ENCODE results near the gene VRK3. TPM values are rescaled to one million over a fixed set of nuclear protein-coding genes. Genes with fewer than 3 reads are reported as not detected.

The VRK3 gene
- total and polyA plus RNA-seq, 2 donors (not counting 1 experiment from before 2014, with no cell fraction given) = 26.9 to 40.6 TPM

DNA sequence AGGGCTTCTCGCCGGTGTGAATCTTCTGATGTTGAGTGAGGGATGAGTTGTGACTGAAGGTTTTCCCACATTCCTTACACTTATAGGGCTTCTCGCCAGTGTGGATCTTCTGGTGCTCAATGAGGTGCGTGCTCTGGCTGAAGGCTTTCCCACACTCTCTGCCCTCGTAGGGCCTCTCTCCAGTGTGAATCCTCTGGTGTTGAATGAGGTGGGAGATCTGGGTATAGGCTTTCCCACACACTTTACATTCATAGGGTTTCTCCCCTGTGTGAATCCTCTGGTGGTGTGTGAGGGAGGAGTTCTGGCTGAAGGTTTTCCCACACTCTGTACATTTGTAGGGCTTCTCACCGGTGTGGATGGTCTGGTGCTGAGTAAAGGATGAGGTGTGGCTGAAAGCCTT lies 33.9 kb upstream of the VRK3 start:
- no peak overlapping the region for H3K4me2 ChIP-seq (ENCODE audit: extremely low read depth, insufficient read depth, low read length)
- H3K4me3 ChIP-seq (replicated peaks in 1 of 4; ENCODE audit: control extremely low read depth in 1 of 4, insufficient read depth in 1 of 4, low read depth in 3 of 4, low read length in 4 of 4) = no peak overlapping the region
- no peak for DNase-seq (ENCODE audit: low read depth in 2 of 2)
- H3K27ac ChIP-seq (ENCODE audit: insufficient read depth, low read length) = no peak overlapping the region
- no peak overlapping the region for H3K9ac ChIP-seq (ENCODE audit: insufficient read depth, low read length)
- no peaks in the 10 kb centered on the region for H3K27me3 ChIP-seq (ENCODE audit: control insufficient read depth, insufficient read depth, low read length)
- peaks cover 3% of the 10 kb centered on the region for H3K9me3 ChIP-seq (ENCODE audit: control insufficient read depth, insufficient read depth, low read depth, low read length)
- no peak overlapping the region for H2AFZ ChIP-seq (ENCODE audit: low read length)
- no peaks in the 10 kb centered on the region for H3K79me2 ChIP-seq (ENCODE audit: control insufficient read depth, insufficient read depth, low read length)
- H3K36me3 ChIP-seq (ENCODE audit: control insufficient read depth, insufficient read depth, low read length) = no peaks in the 10 kb centered on the region
- no peaks in the 10 kb centered on the region for H4K20me1 ChIP-seq (ENCODE audit: control insufficient read depth, extremely low read depth, insufficient read depth, low read length)
- no peak for TF ChIP-seq EZH2 (IDR thresholded peaks at IDR 0.05; ENCODE audit: low read length, missing control alignments)
- TF ChIP-seq, protein P1, sequence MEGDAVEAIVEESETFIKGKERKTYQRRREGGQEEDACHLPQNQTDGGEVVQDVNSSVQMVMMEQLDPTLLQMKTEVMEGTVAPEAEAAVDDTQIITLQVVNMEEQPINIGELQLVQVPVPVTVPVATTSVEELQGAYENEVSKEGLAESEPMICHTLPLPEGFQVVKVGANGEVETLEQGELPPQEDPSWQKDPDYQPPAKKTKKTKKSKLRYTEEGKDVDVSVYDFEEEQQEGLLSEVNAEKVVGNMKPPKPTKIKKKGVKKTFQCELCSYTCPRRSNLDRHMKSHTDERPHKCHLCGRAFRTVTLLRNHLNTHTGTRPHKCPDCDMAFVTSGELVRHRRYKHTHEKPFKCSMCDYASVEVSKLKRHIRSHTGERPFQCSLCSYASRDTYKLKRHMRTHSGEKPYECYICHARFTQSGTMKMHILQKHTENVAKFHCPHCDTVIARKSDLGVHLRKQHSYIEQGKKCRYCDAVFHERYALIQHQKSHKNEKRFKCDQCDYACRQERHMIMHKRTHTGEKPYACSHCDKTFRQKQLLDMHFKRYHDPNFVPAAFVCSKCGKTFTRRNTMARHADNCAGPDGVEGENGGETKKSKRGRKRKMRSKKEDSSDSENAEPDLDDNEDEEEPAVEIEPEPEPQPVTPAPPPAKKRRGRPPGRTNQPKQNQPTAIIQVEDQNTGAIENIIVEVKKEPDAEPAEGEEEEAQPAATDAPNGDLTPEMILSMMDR (conservative IDR thresholded peaks at IDR 0.05 in 1 of 2, IDR thresholded peaks at IDR 0.05 in 1 of 2; ENCODE audit: low read depth in 1 of 2, low read length in 2 of 2) = no peak
- H3K4me1 ChIP-seq (ENCODE audit: control insufficient read depth, extremely low read depth, insufficient read depth, low read length) = no peaks in the 10 kb centered on the region

DNA sequence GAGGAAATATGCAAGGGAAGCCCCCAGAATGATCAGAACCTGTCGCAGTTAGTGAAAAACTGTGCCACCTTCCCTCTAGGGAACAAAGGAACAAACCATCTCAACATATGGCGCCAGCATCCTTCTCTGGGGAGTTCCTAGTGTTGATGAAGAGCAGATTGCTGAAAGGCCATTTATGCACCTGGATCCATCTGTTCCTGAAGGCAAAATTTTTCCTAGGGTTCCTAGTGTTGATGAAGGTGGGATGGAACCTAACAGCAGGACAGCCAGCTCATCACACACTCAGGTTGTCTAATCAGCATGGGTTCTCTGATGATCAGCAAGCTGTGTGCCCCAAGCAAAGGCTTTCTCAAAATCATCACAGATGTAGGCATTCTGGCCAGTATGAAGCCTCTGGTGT lies 33.3 kb upstream of the VRK3 start:
- Histone ChIP-seq H3K4me1 (ENCODE audit: control insufficient read depth, extremely low read depth, insufficient read depth, low read length) (no peaks in the 10 kb centered on the region), H3K4me2 (ENCODE audit: extremely low read depth, insufficient read depth, low read length) (no peak overlapping the region), H3K9ac (ENCODE audit: insufficient read depth, low read length) (no peak overlapping the region), H3K27me3 (ENCODE audit: control insufficient read depth, insufficient read depth, low read length) (no peaks in the 10 kb centered on the region), H2AFZ (ENCODE audit: low read length) (no peak overlapping the region), H3K36me3 (ENCODE audit: control insufficient read depth, insufficient read depth, low read length) (no peaks in the 10 kb centered on the region), H4K20me1 (ENCODE audit: control insufficient read depth, extremely low read depth, insufficient read depth, low read length) (no peaks in the 10 kb centered on the region), H3K4me3 (replicated peaks in 1 of 4; ENCODE audit: control extremely low read depth in 1 of 4, insufficient read depth in 1 of 4, low read depth in 3 of 4, low read length in 4 of 4) (no peak overlapping the region), H3K27ac (ENCODE audit: insufficient read depth, low read length) (no peak overlapping the region), H3K79me2 (ENCODE audit: control insufficient read depth, insufficient read depth, low read length) (no peaks in the 10 kb centered on the region), H3K9me3 (ENCODE audit: control insufficient read depth, insufficient read depth, low read depth, low read length) (peaks cover 3% of the 10 kb centered on the region)
- TF ChIP-seq EZH2 (IDR thresholded peaks at IDR 0.05; ENCODE audit: low read length, missing control alignments) = no peak
- TF ChIP-seq, protein P1 (conservative IDR thresholded peaks at IDR 0.05 in 1 of 2, IDR thresholded peaks at IDR 0.05 in 1 of 2; ENCODE audit: low read depth in 1 of 2, low read length in 2 of 2) = no peak
- DNase-seq (ENCODE audit: low read depth in 2 of 2) = no peak

DNA sequence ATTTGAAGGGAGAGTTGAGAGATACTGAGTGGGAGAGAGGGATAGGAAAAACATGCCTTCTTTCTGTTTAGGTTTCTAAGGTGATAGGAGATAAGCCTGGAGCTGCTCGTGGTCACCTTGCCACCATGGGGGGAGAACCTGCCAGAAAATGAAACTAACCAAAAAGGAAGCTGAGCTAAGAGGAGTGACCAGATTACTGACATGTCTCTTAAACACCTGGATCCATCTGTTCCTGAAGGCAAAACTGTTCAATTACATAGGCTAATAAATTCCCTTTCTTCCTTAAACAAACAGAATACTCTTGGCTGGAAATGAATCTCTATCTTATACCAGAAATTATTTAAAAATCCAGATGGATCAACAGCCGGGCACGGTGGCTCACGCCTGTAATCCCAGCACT lies 27.9 kb upstream of the VRK3 start:
- Histone ChIP-seq H2AFZ (ENCODE audit: low read length) (no peak overlapping the region), H3K27me3 (ENCODE audit: control insufficient read depth, insufficient read depth, low read length) (no peaks in the 10 kb centered on the region), H3K9ac (ENCODE audit: insufficient read depth, low read length) (no peak overlapping the region), H3K27ac (ENCODE audit: insufficient read depth, low read length) (no peak overlapping the region), H3K4me3 (replicated peaks in 1 of 4; ENCODE audit: control extremely low read depth in 1 of 4, insufficient read depth in 1 of 4, low read depth in 3 of 4, low read length in 4 of 4) (no peak overlapping the region), H4K20me1 (ENCODE audit: control insufficient read depth, extremely low read depth, insufficient read depth, low read length) (no peaks in the 10 kb centered on the region), H3K4me2 (ENCODE audit: extremely low read depth, insufficient read depth, low read length) (no peak overlapping the region), H3K36me3 (ENCODE audit: control insufficient read depth, insufficient read depth, low read length) (no peaks in the 10 kb centered on the region), H3K79me2 (ENCODE audit: control insufficient read depth, insufficient read depth, low read length) (no peaks in the 10 kb centered on the region), H3K9me3 (ENCODE audit: control insufficient read depth, insufficient read depth, low read depth, low read length) (no peaks in the 10 kb centered on the region), H3K4me1 (ENCODE audit: control insufficient read depth, extremely low read depth, insufficient read depth, low read length) (no peaks in the 10 kb centered on the region)
- DNase-seq (ENCODE audit: low read depth in 2 of 2) = no peak
- TF ChIP-seq, protein P1 (conservative IDR thresholded peaks at IDR 0.05 in 1 of 2, IDR thresholded peaks at IDR 0.05 in 1 of 2; ENCODE audit: low read depth in 1 of 2, low read length in 2 of 2) = no peak
- TF ChIP-seq EZH2 (IDR thresholded peaks at IDR 0.05; ENCODE audit: low read length, missing control alignments) = no peak
